Measurements from ENCODE around the gene VWF.
A peak's percentile ranks its signal among the peaks of the same experiment; 100 is the strongest.

The VWF gene

GRCh38 chr12:6115389-6115788 lies 9.1 kb downstream of the VWF start:
- H3K4me3 ChIP-seq (ENCODE audit: low read depth, low read length) = no peak overlapping the region
- TF ChIP-seq, protein P1, sequence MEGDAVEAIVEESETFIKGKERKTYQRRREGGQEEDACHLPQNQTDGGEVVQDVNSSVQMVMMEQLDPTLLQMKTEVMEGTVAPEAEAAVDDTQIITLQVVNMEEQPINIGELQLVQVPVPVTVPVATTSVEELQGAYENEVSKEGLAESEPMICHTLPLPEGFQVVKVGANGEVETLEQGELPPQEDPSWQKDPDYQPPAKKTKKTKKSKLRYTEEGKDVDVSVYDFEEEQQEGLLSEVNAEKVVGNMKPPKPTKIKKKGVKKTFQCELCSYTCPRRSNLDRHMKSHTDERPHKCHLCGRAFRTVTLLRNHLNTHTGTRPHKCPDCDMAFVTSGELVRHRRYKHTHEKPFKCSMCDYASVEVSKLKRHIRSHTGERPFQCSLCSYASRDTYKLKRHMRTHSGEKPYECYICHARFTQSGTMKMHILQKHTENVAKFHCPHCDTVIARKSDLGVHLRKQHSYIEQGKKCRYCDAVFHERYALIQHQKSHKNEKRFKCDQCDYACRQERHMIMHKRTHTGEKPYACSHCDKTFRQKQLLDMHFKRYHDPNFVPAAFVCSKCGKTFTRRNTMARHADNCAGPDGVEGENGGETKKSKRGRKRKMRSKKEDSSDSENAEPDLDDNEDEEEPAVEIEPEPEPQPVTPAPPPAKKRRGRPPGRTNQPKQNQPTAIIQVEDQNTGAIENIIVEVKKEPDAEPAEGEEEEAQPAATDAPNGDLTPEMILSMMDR (IDR thresholded peaks at IDR 0.05; ENCODE audit: control insufficient read depth, extremely low read depth, insufficient read depth) = no peak
- no peak for DNase-seq (ENCODE audit: low read depth)

- TF ChIP-seq, protein P1 (IDR thresholded peaks at IDR 0.05; ENCODE audit: control insufficient read depth, extremely low read depth, insufficient read depth) = no peak
- DNase-seq (ENCODE audit: low read depth) = no peak
- H3K4me3 ChIP-seq (ENCODE audit: low read depth, low read length) = no peak overlapping the region
These were observed 10.0 kb downstream of the VWF start for GRCh38 chr12:6114476-6114870.

DNA sequence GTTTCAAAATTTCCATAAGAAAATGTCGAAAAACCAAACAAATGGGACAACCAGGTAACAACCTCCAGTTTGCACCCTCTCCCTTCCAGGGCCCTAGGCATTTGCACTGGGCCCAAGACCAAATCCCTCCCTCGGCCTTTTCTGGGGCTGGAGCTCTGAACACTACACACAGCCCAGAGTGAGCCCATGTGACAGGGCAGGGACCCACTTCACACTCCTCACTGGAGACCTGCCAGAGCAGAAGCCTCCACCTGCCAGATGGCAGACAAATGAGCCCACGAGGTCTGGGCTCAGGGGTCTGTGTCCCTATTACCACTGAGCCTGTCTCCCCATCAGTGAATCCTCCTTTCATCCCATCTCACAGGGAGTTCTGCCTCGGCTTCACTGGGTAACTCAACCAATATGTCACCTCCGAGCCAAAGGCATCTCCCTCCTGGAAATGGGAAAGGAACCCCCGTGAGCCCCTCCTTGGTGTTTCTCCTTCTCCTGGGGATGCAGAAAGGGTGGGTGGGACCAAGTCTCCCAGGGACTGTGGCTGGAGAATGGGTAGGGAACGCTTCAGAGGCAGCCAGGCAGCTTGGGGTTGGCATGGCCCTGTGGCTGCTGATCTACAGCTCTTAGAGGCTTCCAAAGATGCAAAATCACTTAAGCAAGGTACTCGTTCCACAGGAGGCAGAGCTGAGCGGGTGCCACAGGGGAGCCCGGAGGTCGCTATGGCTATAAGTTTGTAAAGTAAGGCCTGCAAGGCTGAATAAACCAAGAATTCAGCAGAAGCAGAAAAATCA lies 10.6 kb downstream of the VWF start:
- H3K4me3 ChIP-seq (ENCODE audit: low read depth, low read length) = no peak overlapping the region
- TF ChIP-seq, protein P1 (IDR thresholded peaks at IDR 0.05; ENCODE audit: control insufficient read depth, extremely low read depth, insufficient read depth) = no peak
- no peak for DNase-seq (ENCODE audit: low read depth)

GRCh38 chr12:6112004-6112403 lies 12.5 kb downstream of the VWF start:
- TF ChIP-seq, protein P1 (IDR thresholded peaks at IDR 0.05; ENCODE audit: control insufficient read depth, extremely low read depth, insufficient read depth) = no peak
- no peak overlapping the region for H3K4me3 ChIP-seq (ENCODE audit: low read depth, low read length)
- DNase-seq (ENCODE audit: low read depth) = peak; percentile 8

DNA sequence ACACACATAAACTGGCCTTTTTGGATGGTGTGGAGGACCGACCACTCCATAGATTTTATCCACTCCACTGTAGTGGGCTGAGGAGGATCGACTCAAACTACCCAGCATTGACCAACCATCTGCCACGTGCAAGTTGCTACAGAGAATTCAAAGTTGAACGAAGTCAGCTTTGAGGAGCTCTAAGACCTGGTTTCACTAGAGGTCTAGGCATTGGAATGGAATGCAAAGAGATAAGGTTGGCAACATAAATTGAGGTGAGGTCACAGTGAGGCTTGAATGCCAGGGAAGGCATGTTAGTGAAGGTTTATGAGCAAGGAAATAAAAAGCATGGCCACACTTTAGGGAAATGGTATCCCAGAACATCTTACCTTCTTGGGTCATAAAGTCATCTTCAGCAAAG lies 14.5 kb downstream of the VWF start:
- no peak overlapping the region for H3K4me3 ChIP-seq (ENCODE audit: low read depth, low read length)
- TF ChIP-seq, protein P1 (IDR thresholded peaks at IDR 0.05; ENCODE audit: control insufficient read depth, extremely low read depth, insufficient read depth) = no peak
- DNase-seq (ENCODE audit: low read depth) = no peak

GRCh38 chr12:6106218-6106617 lies 18.3 kb downstream of the VWF start:
- no peak for DNase-seq (ENCODE audit: low read depth)
- TF ChIP-seq, protein P1 (IDR thresholded peaks at IDR 0.05; ENCODE audit: control insufficient read depth, extremely low read depth, insufficient read depth) = no peak
- no peak overlapping the region for H3K4me3 ChIP-seq (ENCODE audit: low read depth, low read length)

DNA sequence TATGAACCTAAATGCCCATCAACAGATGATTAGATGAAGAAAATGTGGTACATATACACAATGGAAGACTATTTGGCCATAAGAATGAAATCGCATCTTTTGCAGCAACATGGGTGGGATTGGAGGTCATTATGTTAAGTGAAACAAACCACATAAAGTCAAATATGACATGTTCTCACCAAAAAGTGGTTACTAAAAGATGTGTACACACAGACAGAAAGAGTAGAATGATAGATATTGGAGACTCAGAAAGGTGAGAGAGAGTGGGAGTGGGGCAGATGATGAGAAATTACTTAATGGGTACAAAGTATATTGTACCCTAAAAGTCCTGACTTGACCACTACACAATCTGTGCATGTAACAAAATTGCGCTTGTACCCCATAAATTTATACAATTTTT lies 19.6 kb downstream of the VWF start:
- H3K4me3 ChIP-seq (ENCODE audit: low read depth, low read length) = no peak overlapping the region
- DNase-seq (ENCODE audit: low read depth) = no peak
- TF ChIP-seq, protein P1 (IDR thresholded peaks at IDR 0.05; ENCODE audit: control insufficient read depth, extremely low read depth, insufficient read depth) = no peak

All from LNCaP clone FGC (cell line).